HEK293 (cell line): ENCODE results near the gene USP9Y.

Experiments used
- CTCF ChIA-PET: fragments of 350-600 bp; formaldehyde crosslinking; extraction: SDS; loops from one replicate; lab custom pipeline; 2021; ENCODE audit warnings: antibody characterized with exemption; lab: Yijun Ruan, JAX
- POLR2A ChIA-PET: fragments of 300-600 bp; formaldehyde crosslinking; extraction: SDS; loops from one replicate; lab custom pipeline; 2020; ENCODE audit warnings: antibody characterized with exemption, inconsistent platforms; lab: Yijun Ruan, JAX
- H3K27ac ChIP-seq: fragments of 200-500 bp; sonication (Bioruptor generic); 2 replicates; pipeline ENCODE4 v1.5.1; 2014; ENCODE audit warnings: low read depth, low read length, control low read depth, inconsistent platforms; ENCODE audit errors: extremely low read depth
- H3K36me3 ChIP-seq, 2 experiments: fragments of 200-500 bp in 1 of 2; sonication (Bioruptor generic) in 1 of 2; 1 replicate in 1 of 2; 2 replicates in 1 of 2; pipeline ENCODE4 v1.5.1; 2014 to 2017; ENCODE audit warnings: inconsistent platforms in 2 of 2, low read length in 2 of 2; ENCODE audit not compliant: control insufficient read depth in 2 of 2, insufficient read depth in 1 of 2
- H3K4me1 ChIP-seq: fragments of 200-500 bp; sonication (Bioruptor generic); 2 replicates; pipeline ENCODE4 v1.5.1; 2014; ENCODE audit warnings: mild to moderate bottlenecking, low read length, inconsistent platforms; ENCODE audit not compliant: control insufficient read depth, insufficient read depth
- H3K4me3 ChIP-seq: 2 replicates; pipeline ENCODE4 v1.5.1; 2011; ENCODE audit warnings: low read depth, mild to moderate bottlenecking, control low read depth, low read length, moderate library complexity
- H3K9me3 ChIP-seq: fragments of 200-500 bp; sonication (Bioruptor generic); 2 replicates; pipeline ENCODE4 v1.5.1; 2014; ENCODE audit warnings: low read depth, low read length, inconsistent platforms; ENCODE audit not compliant: control insufficient read depth, insufficient read depth
- KLF1 ChIP-seq: fragments of 450-650 bp; formaldehyde crosslinking; IDR thresholded peaks from 2 replicates; pipeline ENCODE4 v1.5.1; 2016; ENCODE audit warnings: missing biosample characterization, missing genetic modification characterization
- KLF10 ChIP-seq: fragments of 450-650 bp; IDR thresholded peaks from 2 replicates; pipeline ENCODE4 v1.5.1; 2018; ENCODE audit warnings: missing biosample characterization, mild to moderate bottlenecking, missing genetic modification characterization
- PRDM10 ChIP-seq: fragments of 450-650 bp; formaldehyde crosslinking; IDR thresholded peaks from 2 replicates; pipeline ENCODE4 v1.5.1; 2016; ENCODE audit warnings: missing biosample characterization, missing genetic modification characterization
- TSHZ1 ChIP-seq: fragments of 450-650 bp; formaldehyde crosslinking; IDR thresholded peaks from 2 replicates; pipeline ENCODE4 v1.5.1; 2016; ENCODE audit warnings: missing biosample characterization, missing genetic modification characterization, borderline replicate concordance
- YY2 ChIP-seq: fragments of 450-650 bp; formaldehyde crosslinking; IDR thresholded peaks from 2 replicates; pipeline ENCODE4 v1.5.1; 2016; ENCODE audit warnings: missing biosample characterization, missing genetic modification characterization
- ZBTB44 ChIP-seq: fragments of 450-650 bp; IDR thresholded peaks from 2 replicates; pipeline ENCODE4 v1.5.1; 2018; ENCODE audit warnings: missing biosample characterization, mild to moderate bottlenecking, missing genetic modification characterization
- ZNF10 ChIP-seq: fragments of 450-650 bp; formaldehyde crosslinking; IDR thresholded peaks from 2 replicates; pipeline ENCODE4 v1.5.1; 2017; ENCODE audit warnings: missing biosample characterization, missing genetic modification characterization
- ZNF121 ChIP-seq: fragments of 450-650 bp; formaldehyde crosslinking; IDR thresholded peaks from 2 replicates; pipeline ENCODE4 v1.5.1; 2016; ENCODE audit warnings: missing biosample characterization, missing genetic modification characterization
- ZNF146 ChIP-seq: fragments of 450-650 bp; formaldehyde crosslinking; IDR thresholded peaks from 2 replicates; pipeline ENCODE4 v1.5.1; 2016; ENCODE audit warnings: missing biosample characterization, missing genetic modification characterization
- ZNF221 ChIP-seq: fragments of 450-650 bp; formaldehyde crosslinking; IDR thresholded peaks from 2 replicates; pipeline ENCODE4 v1.5.1; 2017; ENCODE audit warnings: missing biosample characterization, missing genetic modification characterization, borderline replicate concordance
- ZNF223 ChIP-seq: fragments of 450-650 bp; formaldehyde crosslinking; IDR thresholded peaks from 2 replicates; pipeline ENCODE4 v1.5.1; 2016; ENCODE audit warnings: missing biosample characterization, missing genetic modification characterization
- ZNF280C ChIP-seq: fragments of 450-650 bp; formaldehyde crosslinking; IDR thresholded peaks from 2 replicates; pipeline ENCODE4 v1.5.1; 2016; ENCODE audit warnings: missing biosample characterization, missing genetic modification characterization
- ZNF404 ChIP-seq: fragments of 450-650 bp; formaldehyde crosslinking; IDR thresholded peaks from 2 replicates; pipeline ENCODE4 v1.5.1; 2017; ENCODE audit warnings: missing biosample characterization, missing genetic modification characterization
- ZNF433 ChIP-seq: fragments of 450-650 bp; formaldehyde crosslinking; IDR thresholded peaks from 2 replicates; pipeline ENCODE4 v1.5.1; 2016; ENCODE audit warnings: missing biosample characterization, missing genetic modification characterization, low read depth
- ZNF510 ChIP-seq: fragments of 450-650 bp; formaldehyde crosslinking; IDR thresholded peaks from 2 replicates; pipeline ENCODE4 v1.5.1; 2018; ENCODE audit warnings: mild to moderate bottlenecking, missing genetic modification characterization, missing biosample characterization; ENCODE audit not compliant: insufficient replicate concordance
- ZNF513 ChIP-seq: fragments of 450-650 bp; IDR thresholded peaks from 2 replicates; pipeline ENCODE4 v1.5.1; 2018; ENCODE audit warnings: missing biosample characterization, missing genetic modification characterization
- ZNF639 ChIP-seq: fragments of 450-650 bp; formaldehyde crosslinking; IDR thresholded peaks from 2 replicates; pipeline ENCODE4 v1.5.1; 2016; ENCODE audit warnings: missing biosample characterization, missing genetic modification characterization
- ZNF654 ChIP-seq: fragments of 450-650 bp; formaldehyde crosslinking; IDR thresholded peaks from 2 replicates; pipeline ENCODE4 v1.5.1; 2016; ENCODE audit warnings: low read depth, missing biosample characterization, missing genetic modification characterization
- ZNF791 ChIP-seq: fragments of 450-650 bp; formaldehyde crosslinking; IDR thresholded peaks from 2 replicates; pipeline ENCODE4 v1.5.1; 2016; ENCODE audit warnings: missing biosample characterization, missing genetic modification characterization

USP9Y gene

GRCh38 chrY:12752856-12753255 lies 51.8 kb downstream of the USP9Y start:
- TF ChIP-seq ZNF654 (tag by site-specific recombination), result no peak
- no peak for TF ChIP-seq ZNF280C
- no peak for TF ChIP-seq ZNF221 (tag by site-specific recombination)
- TF ChIP-seq ZNF10 (tag by site-specific recombination), result no peak
- no peak for TF ChIP-seq KLF1 (tag by site-specific recombination)
- no peak for TF ChIP-seq ZNF791 (tag by site-specific recombination)
- no peak for TF ChIP-seq ZNF121 (tag by site-specific recombination)
- TF ChIP-seq ZNF639 (tag by site-specific recombination), result no peak
- no peak for TF ChIP-seq ZBTB44 (tag by site-specific recombination)
- no peak for TF ChIP-seq ZNF223 (tag by site-specific recombination)
- no peak for TF ChIP-seq ZNF513 (tag by site-specific recombination)
- TF ChIP-seq ZNF510 (tag by site-specific recombination), result no peak
- no peak for TF ChIP-seq ZNF404 (tag by site-specific recombination)
- TF ChIP-seq PRDM10 (tag by site-specific recombination), result no peak
- TF ChIP-seq TSHZ1 (tag by site-specific recombination), result no peak
- TF ChIP-seq YY2 (tag by site-specific recombination), result no peak
- no peak for TF ChIP-seq ZNF146 (tag by site-specific recombination)
- no peak for TF ChIP-seq KLF10 (tag by site-specific recombination)
- TF ChIP-seq ZNF433 (tag by site-specific recombination), result no peak
- no peak overlapping the region for H3K4me3 ChIP-seq
- ChIA-PET POLR2A (no interaction called here), CTCF (no interaction called here)
- no peaks in the 10 kb centered on the region for H3K36me3 ChIP-seq
- H3K27ac ChIP-seq, result no peak overlapping the region
- H3K4me1 ChIP-seq, result no peaks in the 10 kb centered on the region
- no peaks in the 10 kb centered on the region for H3K9me3 ChIP-seq
